CD4-positive, alpha-beta memory T cell (primary cell): ENCODE results near the gene LPP. TPM values are rescaled to one million over a fixed set of nuclear protein-coding genes. Genes with fewer than 3 reads are reported as not detected.

Experiments
- CTCF ChIA-PET: fragments of 350-600 bp; sonication (Branson Sonifier 250); formaldehyde crosslinking; loops from one replicate; lab custom pipeline; 2021; ENCODE audit warnings: inconsistent platforms; ENCODE audit not compliant: partially characterized antibody; lab: Charles Lee
- POLR2A ChIA-PET: fragments of 350-600 bp; sonication (Branson Sonifier 250); formaldehyde crosslinking; loops from one replicate; lab custom pipeline; 2021; ENCODE audit not compliant: partially characterized antibody; lab: Charles Lee
- DNase-seq, 5 donors: peaks; one replicate each; pipeline versions ENCODE4 v3.0.0 to v3.0.0-alpha.2; 2020 to 2022; ENCODE audit warnings: mixed read lengths in 1 of 5
- H3K27ac ChIP-seq: one replicate; pipeline ENCODE4 v1.7.0; 2013; ENCODE audit warnings: low read depth, low read length
- H3K27me3 ChIP-seq: 2 replicates; pipeline ENCODE4 v1.7.0; 2013; ENCODE audit warnings: mild to moderate bottlenecking, low read length, moderate library complexity; ENCODE audit not compliant: insufficient read depth
- H3K36me3 ChIP-seq: 2 replicates; pipeline ENCODE4 v1.7.0; 2013; ENCODE audit warnings: mild to moderate bottlenecking, low read length, moderate library complexity; ENCODE audit not compliant: insufficient read depth
- H3K4me1 ChIP-seq: 2 replicates; pipeline ENCODE4 v1.7.0; 2013; ENCODE audit warnings: mild to moderate bottlenecking, low read length, moderate library complexity; ENCODE audit not compliant: insufficient read depth
- H3K4me3 ChIP-seq, 2 donors: one replicate each; pipeline ENCODE4 v1.7.0; 2013; ENCODE audit warnings: low read length in 2 of 2, mild to moderate bottlenecking in 1 of 2
- H3K9me3 ChIP-seq, 2 donors: one replicate each; pipeline ENCODE4 v1.7.0; 2013; ENCODE audit warnings: low read length in 2 of 2, control low read depth in 1 of 2; ENCODE audit not compliant: control insufficient read depth in 1 of 2
- H3K27ac Mint-ChIP-seq, 7 donors: one replicate each; pipeline ENCODE4 v1.8.0; 2020 to 2021; ENCODE audit warnings: mixed read lengths in 7 of 7, mild to moderate bottlenecking in 6 of 7, inconsistent platforms in 3 of 7, moderate library complexity in 3 of 7
- H3K27me3 Mint-ChIP-seq, 2 donors: one replicate each; pipeline ENCODE4 v1.8.0; 2020 to 2021; ENCODE audit warnings: mixed read lengths in 2 of 2
- H3K36me3 Mint-ChIP-seq, 2 donors: one replicate each; pipeline ENCODE4 v1.8.0; 2020 to 2021; ENCODE audit warnings: mixed read lengths in 2 of 2, inconsistent platforms in 1 of 2, mild to moderate bottlenecking in 1 of 2
- H3K4me1 Mint-ChIP-seq, 4 donors: one replicate each; pipeline ENCODE4 v1.8.0; 2020 to 2021; ENCODE audit warnings: mixed read lengths in 4 of 4, mild to moderate bottlenecking in 1 of 4
- H3K4me3 Mint-ChIP-seq, 8 donors: one replicate each; pipeline ENCODE4 v1.8.0; 2020 to 2021; ENCODE audit warnings: mixed read lengths in 8 of 8, mild to moderate bottlenecking in 7 of 8, moderate library complexity in 6 of 8, inconsistent platforms in 3 of 8
- H3K9me3 Mint-ChIP-seq, 8 donors: one replicate each; pipeline ENCODE4 v1.8.0; 2020 to 2021; ENCODE audit warnings: mixed read lengths in 8 of 8, mild to moderate bottlenecking in 5 of 8, inconsistent platforms in 3 of 8, moderate library complexity in 1 of 8
- intact Hi-C: fragments of 100-400 bp; cut with micrococcal nuclease; formaldehyde crosslinking; loops from one replicate; pipeline ENCODE4 v1.15.1; 2023
- microRNA-seq: library from miRNA; unstranded; fragments of <30 nt; microRNA quantifications from one replicate; pipeline ENCODE4 v1.2.0, GENCODE V29; 2021; ENCODE audit warnings: borderline replicate concordance, borderline number of aligned reads, borderline microRNAs expressed, mixed read lengths
- polyA plus RNA-seq, 2 donors: library from polyadenylated mRNA; unstranded; fragments of 300-500 nt; fragmentation: Illumina TruSeq; gene quantifications; one replicate each; pipeline ENCODE4 v1.2.3, GENCODE V29; 2021
- total RNA-seq, 2 experiments: library from RNA; stranded (reverse); gene quantifications; one replicate each; pipeline ENCODE4 v1.2.3, GENCODE V29; 2021

Gene LPP
- total and polyA plus RNA-seq, 4 experiments from 2014 or later, result 10.4 to 27.2 (median 24.7) TPM

- POLR2A ChIA-PET, result no interaction called here
- no peak overlapping the region for H3K4me3 ChIP-seq
- intact Hi-C loops, result no loop called here
- no peak overlapping the region for H3K27ac ChIP-seq
- H3K4me1 ChIP-seq, result no peaks in the 10 kb centered on the region
- H3K4me1 Mint-ChIP-seq, result no peaks in the 10 kb centered on the region
- no peak overlapping the region for H3K4me3 Mint-ChIP-seq
- H3K27me3 ChIP-seq, result no peaks in the 10 kb centered on the region
- H3K36me3 ChIP-seq, result no peaks in the 10 kb centered on the region
- H3K27me3 Mint-ChIP-seq, result no peaks in the 10 kb centered on the region
- no peaks in the 10 kb centered on the region for H3K9me3 ChIP-seq
- CTCF ChIA-PET, result no interaction called here
- no peaks in the 10 kb centered on the region for H3K36me3 Mint-ChIP-seq
- no peak overlapping the region for H3K27ac Mint-ChIP-seq
- H3K9me3 Mint-ChIP-seq, result peaks cover 0 to 4% (median 0%) of the 10 kb centered on the region in 8 donors
- DNase-seq, result no peak
Observed at GRCh38 chr3:188939814-188940572, 786.0 kb downstream of the LPP start.

Small RNA genes lying within 50 kb of the gene (microRNA-seq; reads per million reads assigned to microRNA genes)
- 2,966 reads per million, percentile 94 among the genes with 10 or more reads in this experiment for gene MIR28
